ENCODE results near the gene ZSWIM8. TPM values are rescaled to one million over a fixed set of nuclear protein-coding genes. Genes with fewer than 3 reads are reported as not detected.

Gene ZSWIM8
- total and polyA plus RNA-seq, 5 experiments from 2014 or later, result 12.3 to 79.9 (median 18.5) TPM

- POLR2A ChIA-PET, result interaction anchor here (0.9 to 7.7 kb wide), 4 partner anchors 11 to 38 kb away, joined by 3 to 70 read pairs (median 30); partner anchors contain the start of genes CHCHD1 and ZSWIM8
- Mint-ChIP-seq H3K4me3 (peak overlapping the region in 7 of 10 donors; percentile 27 to 85 (median 68)), H3K36me3 (peaks cover 5 to 67% (median 13%) of the 10 kb centered on the region in 3 donors), H3K27ac (peak overlapping the region in 5 of 10 donors; percentile 1 to 93 (median 80)), H3K4me1 (peaks cover 33 to 66% (median 54%) of the 10 kb centered on the region in 4 donors), H3K9me3 (no peaks in the 10 kb centered on the region), H3K27me3 (no peaks in the 10 kb centered on the region)
- DNase-seq (no peak), ATAC-seq (no peak)
Measured at GRCh38 chr10:73808021-73808815, 22.8 kb downstream of the ZSWIM8 start.

DNA sequence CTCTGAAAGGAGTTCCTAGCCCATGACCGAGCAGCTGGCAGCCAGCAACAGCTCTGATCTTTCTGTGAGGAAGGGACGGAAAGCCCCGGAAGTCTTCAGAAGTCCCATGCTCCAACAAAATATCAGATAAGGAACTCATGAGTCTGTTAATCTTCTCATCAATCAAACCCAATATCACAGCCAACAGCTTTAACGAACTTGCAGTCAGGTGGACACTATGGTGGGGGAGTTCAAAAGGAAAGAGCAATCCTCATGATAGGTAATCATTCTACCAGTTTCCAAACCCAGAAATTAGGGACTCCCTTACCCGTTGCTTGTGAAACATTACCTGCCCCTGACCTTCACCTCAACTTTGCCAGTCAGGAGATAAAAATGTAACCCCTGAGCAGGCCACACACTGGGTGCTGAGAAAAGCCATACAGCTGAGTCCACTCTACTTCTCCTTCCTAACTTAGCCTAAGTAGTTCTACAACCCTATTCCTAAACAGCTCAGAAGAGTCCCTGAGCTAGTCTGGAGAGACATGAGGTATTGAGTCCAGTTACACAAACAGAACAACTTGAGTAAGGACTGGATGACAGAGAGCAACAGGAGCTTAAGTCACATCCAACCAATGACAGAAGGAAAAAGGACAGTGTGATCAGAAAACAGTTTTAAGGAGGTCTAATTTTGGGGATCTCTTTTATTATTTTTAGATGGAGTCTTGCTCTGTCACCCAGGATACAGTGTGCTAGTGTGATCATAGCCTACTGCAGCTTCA is 23.8 kb downstream of the ZSWIM8 start:
- POLR2A ChIA-PET, result interaction anchor here (1.0 to 7.7 kb wide), 9 partner anchors 13 to 66 kb away, joined by 3 to 70 read pairs (median 7); partner anchors contain the start of genes CAMK2G, CHCHD1, SEC24C and ZSWIM8
- Mint-ChIP-seq H3K9me3 (peaks cover 0 to 2% (median 0%) of the 10 kb centered on the region in 9 donors), H3K36me3 (peaks cover 5 to 60% (median 15%) of the 10 kb centered on the region in 3 donors), H3K4me3 (peak overlapping the region; percentile 27 to 93 (median 74)), H3K27me3 (no peaks in the 10 kb centered on the region), H3K4me1 (peaks cover 27 to 62% (median 50%) of the 10 kb centered on the region in 4 donors), H3K27ac (peak overlapping the region in 9 of 10 donors; percentile 24 to 94 (median 83))
- DNase-seq, result peak in 1 of 10 donors; percentile 13
- no peak for ATAC-seq

GRCh38 chr10:73810358-73810734 is 24.9 kb downstream of the ZSWIM8 start:
- peak overlapping the region; percentile 82 to 97 (median 95) for H3K27ac Mint-ChIP-seq
- ATAC-seq, result no peak
- H3K4me3 Mint-ChIP-seq, result peak overlapping the region; percentile 84 to 93 (median 89)
- H3K36me3 Mint-ChIP-seq, result peaks cover 5 to 56% (median 14%) of the 10 kb centered on the region in 3 donors
- no peaks in the 10 kb centered on the region for H3K27me3 Mint-ChIP-seq
- POLR2A ChIA-PET, result interaction anchor here (0.6 to 7.7 kb wide), 15 partner anchors 9 to 1490 kb away, joined by 3 to 70 read pairs (median 5); partner anchors contain the start of genes CAMK2G, CHCHD1, SEC24C and ZSWIM8
- DNase-seq, result peak in 1 of 10 donors; percentile 40
- H3K9me3 Mint-ChIP-seq, result peaks cover 0 to 2% (median 0%) of the 10 kb centered on the region in 9 donors
- H3K4me1 Mint-ChIP-seq, result peaks cover 27 to 61% (median 50%) of the 10 kb centered on the region in 4 donors

DNA sequence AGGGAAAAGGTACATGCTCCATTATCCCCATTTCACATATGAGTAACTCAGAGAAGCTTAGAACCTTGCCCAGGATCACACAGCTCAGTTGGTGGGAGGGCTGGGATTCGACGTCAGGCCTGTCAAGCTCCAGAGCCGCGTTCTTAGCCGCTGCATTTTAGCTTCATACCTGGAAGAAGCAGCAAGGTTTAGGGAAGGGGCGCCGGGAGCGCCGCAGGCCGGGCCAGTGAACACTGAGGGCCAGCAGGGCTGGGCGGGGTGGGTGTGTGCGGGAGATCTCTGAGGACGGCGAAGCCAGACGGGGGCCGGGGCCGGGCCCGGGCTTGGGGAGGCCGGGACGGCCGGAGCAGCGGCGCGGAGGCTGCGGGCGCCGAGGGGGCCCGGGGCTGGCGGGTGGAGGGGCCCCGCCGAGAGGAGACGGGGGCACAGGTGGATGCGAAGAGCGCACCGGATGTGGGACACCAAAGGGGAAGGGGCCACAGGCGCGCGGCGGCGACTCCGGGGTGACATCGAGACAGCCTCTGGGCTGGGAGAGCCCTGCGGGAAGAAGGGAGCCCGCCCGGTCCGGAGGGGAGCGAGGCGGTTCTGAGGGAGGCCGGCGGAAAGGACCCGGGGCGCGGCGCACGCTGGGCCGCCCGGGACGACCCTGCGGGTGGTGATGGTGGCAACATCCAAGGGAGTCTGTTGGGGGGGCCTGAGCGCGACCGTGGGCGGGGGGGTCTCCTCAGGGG is 25.5 kb downstream of the ZSWIM8 start:
- ATAC-seq (peak; percentile 29 to 45), DNase-seq (peak; percentile 21 to 81 (median 56))
- peak overlapping the region; percentile 84 to 93 (median 89) for H3K4me3 Mint-ChIP-seq
- peaks cover 0 to 2% (median 0%) of the 10 kb centered on the region in 9 donors for H3K9me3 Mint-ChIP-seq
- H3K4me1 Mint-ChIP-seq, result peaks cover 24 to 55% (median 46%) of the 10 kb centered on the region in 4 donors
- POLR2A ChIA-PET, result interaction anchor here (0.6 to 7.7 kb wide), 15 partner anchors 9 to 1490 kb away, joined by 3 to 70 read pairs (median 5); partner anchors contain the start of genes CAMK2G, CHCHD1, SEC24C and ZSWIM8
- no peaks in the 10 kb centered on the region for H3K27me3 Mint-ChIP-seq
- peak overlapping the region; percentile 82 to 97 (median 95) for H3K27ac Mint-ChIP-seq
- peaks cover 5 to 55% (median 12%) of the 10 kb centered on the region in 3 donors for H3K36me3 Mint-ChIP-seq

DNA sequence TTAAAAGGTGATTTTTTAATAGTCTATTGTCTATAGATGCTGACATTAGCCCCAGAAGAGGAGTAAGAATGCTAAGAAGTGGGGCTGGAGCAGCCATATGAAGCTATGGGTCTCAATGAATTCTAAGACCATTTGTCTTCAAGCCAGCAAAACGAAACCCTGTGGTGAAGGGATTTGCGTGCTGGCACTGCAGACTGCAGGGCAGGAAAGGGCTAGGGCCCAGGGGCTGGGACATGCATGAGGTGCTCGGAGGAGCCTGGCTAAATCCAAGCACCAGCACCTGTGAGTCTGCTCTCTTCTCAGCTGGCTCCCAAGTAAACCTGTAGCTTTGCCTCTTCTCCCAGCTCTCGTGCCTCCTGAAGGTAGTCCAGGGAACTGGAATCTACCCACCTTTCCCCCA is 27.3 kb downstream of the ZSWIM8 start:
- Mint-ChIP-seq H3K4me1 (peaks cover 12 to 38% (median 29%) of the 10 kb centered on the region in 4 donors), H3K9me3 (peaks cover 0 to 2% (median 0%) of the 10 kb centered on the region in 9 donors), H3K27ac (peak overlapping the region; percentile 5 to 87 (median 79)), H3K27me3 (no peaks in the 10 kb centered on the region), H3K4me3 (peak overlapping the region in 8 of 10 donors; percentile 56 to 85 (median 66)), H3K36me3 (peaks cover 0 to 55% (median 4%) of the 10 kb centered on the region in 3 donors)
- no peak for DNase-seq
- POLR2A ChIA-PET, result interaction anchor here (0.7 to 1.8 kb wide), 7 partner anchors 26 to 69 kb away, joined by 3 to 7 read pairs (median 4); partner anchors contain the start of genes CHCHD1 and ZSWIM8
- no peak for ATAC-seq

DNA sequence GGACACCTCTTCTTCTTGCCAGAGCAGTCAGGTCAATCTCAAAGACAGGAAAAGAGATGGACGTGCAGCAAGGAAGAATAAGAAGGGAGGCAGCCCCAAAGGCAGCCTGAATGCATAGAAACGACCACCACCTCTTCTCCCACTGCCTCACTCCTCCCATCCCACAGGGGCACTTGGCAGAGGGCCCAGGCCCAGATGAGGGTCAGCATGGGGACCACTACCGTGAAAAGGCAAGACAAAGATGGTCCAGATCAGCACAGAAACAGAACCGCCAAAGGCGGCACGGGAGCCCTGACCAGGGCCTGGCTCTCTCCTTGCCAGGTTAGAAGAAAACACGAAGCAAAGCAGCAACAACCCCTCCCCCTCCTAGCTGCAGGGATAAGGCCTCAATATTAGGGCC is 27.9 kb downstream of the ZSWIM8 start:
- peak overlapping the region in 1 of 10 donors; percentile 77 for H3K4me3 Mint-ChIP-seq
- peaks cover 0 to 2% (median 0%) of the 10 kb centered on the region in 9 donors for H3K9me3 Mint-ChIP-seq
- POLR2A ChIA-PET, result interaction anchor here (1.3 to 1.8 kb wide), 2 partner anchors 28 to 41 kb away, joined by 4 read pairs; partner anchors contain the start of gene ZSWIM8
- ATAC-seq (no peak), DNase-seq (no peak)
- H3K36me3 Mint-ChIP-seq, result peaks cover 0 to 52% (median 4%) of the 10 kb centered on the region in 3 donors
- H3K27ac Mint-ChIP-seq, result peak overlapping the region; percentile 5 to 87 (median 56)
- peaks cover 12 to 31% (median 26%) of the 10 kb centered on the region in 4 donors for H3K4me1 Mint-ChIP-seq
- H3K27me3 Mint-ChIP-seq, result no peaks in the 10 kb centered on the region

GRCh38 chr10:73814276-73814895 is 29.0 kb downstream of the ZSWIM8 start:
- Mint-ChIP-seq H3K4me3 (no peak overlapping the region), H3K27me3 (no peaks in the 10 kb centered on the region), H3K36me3 (peaks cover 0 to 42% (median 4%) of the 10 kb centered on the region in 3 donors), H3K4me1 (peaks cover 5 to 20% (median 16%) of the 10 kb centered on the region in 4 donors), H3K9me3 (peaks cover 0 to 2% (median 0%) of the 10 kb centered on the region in 9 donors), H3K27ac (peak overlapping the region in 1 of 10 donors; percentile 65)
- POLR2A ChIA-PET, result interaction anchor here (1.8 kb wide), 1 partner anchor 29 kb away, joined by 4 read pairs; the partner anchor contains the start of gene ZSWIM8
- DNase-seq, result no peak
- no peak for ATAC-seq

GRCh38 chr10:73814896-73815718 is 29.7 kb downstream of the ZSWIM8 start:
- Mint-ChIP-seq H3K27ac (peak overlapping the region in 3 of 10 donors; percentile 40 to 82 (median 65)), H3K9me3 (peaks cover 0 to 2% (median 0%) of the 10 kb centered on the region in 9 donors), H3K36me3 (peaks cover 0 to 39% (median 7%) of the 10 kb centered on the region in 3 donors), H3K4me1 (peaks cover 4 to 13% (median 9%) of the 10 kb centered on the region in 4 donors), H3K27me3 (no peaks in the 10 kb centered on the region), H3K4me3 (no peak overlapping the region)
- POLR2A ChIA-PET, result interaction anchor here (1.2 kb wide), 1 partner anchor 65 kb away, joined by 3 read pairs; no protein-coding TSS in a partner anchor
- no peak for DNase-seq
- no peak for ATAC-seq

- peaks cover 1 to 8% (median 3%) of the 10 kb centered on the region in 4 donors for H3K4me1 Mint-ChIP-seq
- H3K27me3 Mint-ChIP-seq, result no peaks in the 10 kb centered on the region
- H3K27ac Mint-ChIP-seq, result peak overlapping the region in 4 of 10 donors; percentile 10 to 53 (median 23)
- H3K36me3 Mint-ChIP-seq, result peaks cover 0 to 41% (median 7%) of the 10 kb centered on the region in 3 donors
- H3K4me3 Mint-ChIP-seq, result no peak overlapping the region
- H3K9me3 Mint-ChIP-seq, result peaks cover 0 to 2% (median 0%) of the 10 kb centered on the region in 9 donors
- DNase-seq (no peak), ATAC-seq (no peak)
- POLR2A ChIA-PET, result interaction anchor here (1.2 kb wide), 1 partner anchor 64 kb away, joined by 3 read pairs; no protein-coding TSS in a partner anchor
Measured at GRCh38 chr10:73815719-73816030, 30.3 kb downstream of the ZSWIM8 start.

DNA sequence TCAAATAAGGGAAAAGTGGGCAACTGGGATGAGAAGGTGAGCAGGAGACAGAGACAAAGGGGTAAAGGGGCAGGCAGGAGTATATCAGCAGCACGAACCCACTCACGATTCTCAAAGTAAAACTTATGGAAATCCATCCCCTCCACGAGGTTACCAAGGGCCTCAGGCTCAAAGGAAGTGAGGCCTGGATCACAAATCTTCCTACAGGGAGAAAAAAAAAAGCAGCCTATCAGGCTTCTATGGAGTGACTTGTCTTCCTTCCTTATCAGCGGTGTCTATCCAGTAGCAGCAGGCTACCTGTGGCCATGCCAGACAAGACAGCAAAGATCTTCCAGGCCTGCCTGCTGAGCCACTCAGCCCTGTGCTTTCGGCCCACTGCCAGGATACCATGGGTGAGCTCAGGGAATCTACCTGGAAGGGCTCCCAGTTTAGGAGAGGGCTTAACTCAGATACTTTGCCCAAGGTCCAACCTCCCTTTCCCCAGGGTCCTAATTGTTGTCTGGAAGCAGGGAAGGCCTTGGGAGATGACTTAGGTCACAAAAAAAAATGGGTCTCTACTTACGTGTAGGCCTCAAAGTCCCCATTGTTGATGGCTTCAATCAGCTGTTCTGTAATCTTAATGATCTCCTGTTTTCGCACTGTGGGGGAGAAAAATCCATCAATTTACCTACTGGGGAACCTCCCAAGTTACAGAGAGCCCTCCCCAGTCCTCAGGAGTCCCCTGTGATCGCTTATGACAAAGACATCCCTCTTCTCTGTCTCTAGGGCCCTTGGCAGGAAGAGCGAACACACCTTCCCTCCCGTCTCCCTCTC is 31.7 kb downstream of the ZSWIM8 start:
- no peaks in the 10 kb centered on the region for H3K27me3 Mint-ChIP-seq
- ATAC-seq, result no peak
- peak in 1 of 10 donors; percentile 35 for DNase-seq
- peaks cover 0 to 48% (median 7%) of the 10 kb centered on the region in 3 donors for H3K36me3 Mint-ChIP-seq
- H3K9me3 Mint-ChIP-seq, result peaks cover 0 to 2% (median 0%) of the 10 kb centered on the region in 9 donors
- H3K27ac Mint-ChIP-seq, result peak overlapping the region in 8 of 10 donors; percentile 3 to 84 (median 58)
- peaks cover 3 to 9% (median 4%) of the 10 kb centered on the region in 4 donors for H3K4me1 Mint-ChIP-seq
- POLR2A ChIA-PET, result no interaction called here
- H3K4me3 Mint-ChIP-seq, result no peak overlapping the region

All from naive thymus-derived CD8-positive, alpha-beta T cell (primary cell).